DMS114 treated with DMSO at 0.1 percent for 48 hours (cell line): ENCODE results near the gene KIF3C.
"Not testable (repeated sequence)": the region's sequence is repeated elsewhere in the genome, so short reads cannot be mapped to it uniquely, and the experiment has no call there.

Experiments used
- DNase-seq: peaks from one replicate; lab custom pipeline; 2025; ENCODE audit not compliant: unreplicated experiment; lab: John Stamatoyannopoulos, UW

Gene KIF3C

GRCh38 chr2:25964891-25965290 is 17.4 kb downstream of the KIF3C start:
- no peak for DNase-seq

GRCh38 chr2:25960920-25961319 is 21.4 kb downstream of the KIF3C start:
- no peak for DNase-seq

GRCh38 chr2:25960396-25960795 is 21.9 kb downstream of the KIF3C start:
- DNase-seq, result no peak

GRCh38 chr2:25958611-25959010 is 23.7 kb downstream of the KIF3C start:
- not testable (repeated sequence) for DNase-seq

GRCh38 chr2:25957743-25958142 is 24.6 kb downstream of the KIF3C start:
- DNase-seq, result no peak

- no peak for DNase-seq
These were observed 26.3 kb downstream of the KIF3C start for GRCh38 chr2:25955869-25956535.

GRCh38 chr2:25955036-25955435 is 27.3 kb downstream of the KIF3C start:
- DNase-seq, result no peak

- DNase-seq, result no peak
These were observed 28.0 kb downstream of the KIF3C start for GRCh38 chr2:25954199-25954752.

GRCh38 chr2:25951071-25951547 is 31.2 kb downstream of the KIF3C start:
- DNase-seq, result peak; percentile 65

- no peak for DNase-seq
These were observed 33.9 kb downstream of the KIF3C start for GRCh38 chr2:25948437-25948836.

GRCh38 chr2:25941042-25941441 is 41.3 kb downstream of the KIF3C start:
- DNase-seq, result no peak

GRCh38 chr2:25939257-25939668 is 43.0 kb downstream of the KIF3C start:
- no peak for DNase-seq

- DNase-seq, result no peak
These were observed 44.0 kb downstream of the KIF3C start for GRCh38 chr2:25938345-25938744.

- no peak for DNase-seq
These were observed 45.3 kb downstream of the KIF3C start for GRCh38 chr2:25936889-25937545.

- DNase-seq, result no peak
These were observed 48.7 kb downstream of the KIF3C start for GRCh38 chr2:25933622-25934021.

GRCh38 chr2:25929789-25930473 is 52.4 kb downstream of the KIF3C start:
- DNase-seq, result no peak

- no peak for DNase-seq
These were observed 53.6 kb downstream of the KIF3C start for GRCh38 chr2:25928668-25929067.

- DNase-seq, result no peak
These were observed 55.1 kb downstream of the KIF3C start for GRCh38 chr2:25926984-25927756.

- DNase-seq, result no peak
These were observed 59.8 kb downstream of the KIF3C start for GRCh38 chr2:25922501-25922900.

- DNase-seq, result no peak
These were observed 61.4 kb downstream of the KIF3C start for GRCh38 chr2:25920786-25921415.

GRCh38 chr2:25920336-25920735 is 62.0 kb downstream of the KIF3C start:
- DNase-seq, result no peak
